Testis (tissue), 2 donors: ENCODE results near the gene BCAS3.
"Not testable (repeated sequence)": the region's sequence is repeated elsewhere in the genome, so short reads cannot be mapped to it uniquely, and the experiment has no call there.

ENCODE experiments used
- CTCF ChIP-seq, 3 experiments: fragments of 450-650 bp in 2 of 3; fragments of 200-600 bp in 1 of 3; sonication (generic) in 1 of 3; IDR thresholded peaks; one replicate each; pipeline ENCODE4 v1.5.1; 2016 to 2019; ENCODE audit warnings: antibody characterized with exemption in 3 of 3, mild to moderate bottlenecking in 2 of 3, moderate library complexity in 1 of 3
- POLR2A ChIP-seq: fragments of 450-650 bp; IDR thresholded peaks from one replicate; pipeline ENCODE4 v1.6.1; 2017; ENCODE audit warnings: antibody characterized with exemption, mild to moderate bottlenecking, moderate library complexity

- TF ChIP-seq CTCF (IDR thresholded peaks at IDR 0.05); POLR2A: not testable (repeated sequence)
Observed at GRCh38 chr17:60668741-60669140, 8.9 kb upstream of the BCAS3 start.
